HG03039 (cell line): ENCODE data around the gene AXIN1.
"Not testable (repeated sequence)": the region's sequence is repeated elsewhere in the genome, so short reads cannot be mapped to it uniquely, and the experiment has no call there.

Source experiments
- ATAC-seq: cut with Tn5 transposase; IDR thresholded peaks from one replicate; pipeline ENCODE4 v1.9.1; 2021; ENCODE audit warnings: mild to moderate bottlenecking, moderate library complexity; ENCODE audit not compliant: unreplicated experiment

The AXIN1 gene

DNA sequence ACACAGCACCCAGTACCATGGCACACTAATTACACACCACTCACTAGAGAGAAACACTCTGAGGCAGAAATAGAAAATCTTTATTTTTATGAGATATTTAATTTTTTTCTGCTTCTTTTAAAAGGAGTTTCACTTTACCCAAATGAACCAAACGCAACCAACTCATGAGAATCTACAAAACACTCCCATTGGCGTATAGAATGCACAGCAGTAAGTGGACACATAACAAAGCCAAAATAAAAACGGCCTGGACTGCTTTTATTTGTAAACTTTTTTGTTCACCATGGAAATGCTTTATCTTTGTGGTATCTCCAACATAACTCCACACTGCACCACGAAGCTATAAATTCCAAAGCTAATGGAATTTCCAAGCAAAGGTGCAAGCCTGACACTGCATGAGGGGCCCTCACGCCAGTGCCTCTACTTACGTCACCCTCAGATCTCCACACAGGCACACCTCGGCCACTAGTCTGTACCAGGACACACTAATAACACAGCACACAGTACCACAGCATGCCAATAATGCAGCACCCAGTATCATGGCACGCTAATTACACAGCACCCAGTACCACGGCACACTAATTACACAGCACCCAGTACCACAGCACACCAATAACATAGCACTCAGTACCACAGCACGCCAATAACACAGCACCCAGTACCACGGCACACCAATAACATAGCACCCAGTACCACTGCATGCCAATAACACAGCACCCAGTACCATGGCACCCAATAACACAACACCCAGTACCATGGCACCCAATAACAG, 17.5 kb downstream of the AXIN1 start:
- ATAC-seq = not testable (repeated sequence)

GRCh38 chr16:334164-334832, 18.2 kb downstream of the AXIN1 start:
- ATAC-seq = not testable (repeated sequence)

DNA sequence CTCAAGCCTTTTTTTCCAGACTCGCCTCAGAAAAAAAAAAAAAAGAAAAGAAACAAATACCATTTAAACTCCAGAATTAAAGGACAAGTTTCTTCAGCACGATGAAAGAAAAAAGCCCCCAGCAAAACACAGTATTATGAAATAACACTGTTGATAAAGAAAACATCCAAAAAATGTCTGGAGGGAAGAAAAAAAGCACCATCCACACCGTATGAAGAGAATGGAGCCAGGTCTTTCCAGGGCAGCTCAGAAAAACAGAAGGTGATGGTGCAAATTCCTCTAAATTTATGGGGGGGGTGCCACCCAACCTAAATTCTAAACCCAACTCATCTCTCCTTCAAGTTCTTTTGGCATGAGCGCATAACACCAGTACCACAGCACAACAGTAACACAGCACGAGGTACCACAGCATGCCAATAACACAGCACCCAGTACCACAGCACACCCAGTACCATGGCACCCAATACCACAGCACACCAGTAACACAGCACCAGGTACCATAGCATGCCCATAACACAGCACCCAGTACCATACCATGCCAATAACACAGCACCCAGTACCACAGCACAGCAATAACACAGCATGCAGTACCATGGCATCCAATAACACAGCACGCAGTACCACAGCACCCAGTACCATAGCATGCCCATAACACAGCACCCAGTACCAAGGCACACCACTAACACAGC, 19.0 kb downstream of the AXIN1 start:
- no peak for ATAC-seq

DNA sequence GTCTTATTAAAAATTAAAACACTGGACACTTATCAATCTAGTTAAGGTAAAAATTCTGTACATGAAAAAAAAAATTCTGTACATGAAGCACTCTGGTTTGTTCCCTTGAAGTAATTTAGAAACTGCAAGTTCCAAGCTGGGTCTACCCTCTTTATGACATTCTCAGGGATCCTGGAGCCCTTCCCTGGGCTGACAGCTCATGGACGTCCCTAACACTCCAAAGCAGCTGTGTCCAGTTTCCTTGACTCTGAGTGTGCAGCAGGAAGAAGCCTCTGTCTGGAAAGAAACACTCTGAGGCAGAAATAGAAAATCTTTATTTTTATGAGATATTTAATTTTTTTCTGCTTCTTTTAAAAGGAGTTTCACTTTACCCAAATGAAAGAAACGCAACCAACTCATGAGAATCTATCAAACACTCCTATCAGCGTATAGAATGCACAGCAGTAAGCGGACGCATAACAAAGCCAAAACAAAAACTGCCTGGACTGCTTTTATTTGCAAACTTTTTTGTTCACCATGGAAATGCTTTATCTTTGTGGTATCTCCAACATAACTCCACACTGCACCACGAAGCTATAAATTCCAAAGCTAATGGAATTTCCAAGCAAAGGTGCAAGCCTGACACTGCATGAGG, 21.2 kb downstream of the AXIN1 start:
- not testable (repeated sequence) for ATAC-seq

DNA sequence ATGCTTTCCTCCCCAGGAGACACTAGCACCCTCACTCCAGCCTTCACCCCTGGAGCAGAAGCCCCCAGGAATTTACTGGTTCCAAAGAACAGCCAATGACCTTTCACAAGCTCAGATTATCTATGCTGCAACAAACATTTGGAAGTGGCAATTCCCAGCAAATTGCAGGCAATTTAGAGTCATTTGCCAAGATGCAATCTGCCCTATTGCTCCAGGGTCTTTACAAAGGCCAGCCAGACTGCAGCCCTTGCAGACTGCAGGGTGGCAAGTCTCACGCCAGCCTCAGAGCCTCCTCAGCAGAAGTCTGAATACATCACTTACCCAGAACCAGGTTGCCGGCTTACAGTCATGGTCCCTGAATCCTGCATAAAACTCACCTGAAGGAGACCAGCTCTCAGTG, 21.8 kb downstream of the AXIN1 start:
- ATAC-seq = no peak

DNA sequence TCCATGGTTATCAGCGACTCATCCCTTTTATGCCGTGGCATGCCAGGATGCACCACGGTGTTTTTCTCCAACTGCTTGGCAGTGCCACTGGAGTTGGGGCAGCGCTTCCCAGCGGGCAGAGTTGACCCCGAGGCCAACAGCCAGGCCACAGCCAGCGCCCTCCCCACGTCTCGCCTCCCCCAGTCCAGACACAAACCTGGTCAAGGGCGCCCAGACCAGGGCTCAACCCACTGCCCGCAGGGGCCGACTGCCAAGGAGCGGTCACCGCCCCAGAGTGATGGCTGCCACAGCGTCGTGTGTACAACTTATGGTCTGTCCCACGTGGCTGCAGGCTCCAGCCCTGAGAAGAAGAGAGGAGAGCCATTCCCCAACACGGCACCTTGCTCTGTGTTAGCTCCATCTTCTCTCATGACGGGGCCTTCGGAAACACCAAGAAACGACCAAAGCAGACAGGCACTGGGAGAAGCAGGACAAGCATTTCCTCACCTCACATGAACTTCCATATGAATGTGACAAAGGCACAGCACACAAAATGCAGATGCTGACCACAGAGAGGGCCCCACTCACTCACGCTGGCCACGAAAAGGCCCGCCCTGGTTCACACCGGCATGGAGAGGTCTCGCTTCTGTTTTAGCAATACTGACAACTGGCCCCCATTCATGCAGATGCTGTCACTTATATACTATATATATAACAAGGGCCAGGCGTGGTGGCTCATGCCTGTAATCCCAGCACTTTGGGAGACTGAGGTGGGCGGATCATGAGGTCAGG, 27.0 kb downstream of the AXIN1 start:
- no peak for ATAC-seq

- no peak for ATAC-seq
These were observed 27.8 kb downstream of the AXIN1 start for GRCh38 chr16:324451-325334.

GRCh38 chr16:324201-324450, 28.4 kb downstream of the AXIN1 start:
- ATAC-seq = no peak

GRCh38 chr16:322476-323143, 29.9 kb downstream of the AXIN1 start:
- no peak for ATAC-seq

GRCh38 chr16:321532-321931, 31.0 kb downstream of the AXIN1 start:
- no peak for ATAC-seq

- no peak for ATAC-seq
These were observed 32.3 kb downstream of the AXIN1 start for GRCh38 chr16:320206-320605.

DNA sequence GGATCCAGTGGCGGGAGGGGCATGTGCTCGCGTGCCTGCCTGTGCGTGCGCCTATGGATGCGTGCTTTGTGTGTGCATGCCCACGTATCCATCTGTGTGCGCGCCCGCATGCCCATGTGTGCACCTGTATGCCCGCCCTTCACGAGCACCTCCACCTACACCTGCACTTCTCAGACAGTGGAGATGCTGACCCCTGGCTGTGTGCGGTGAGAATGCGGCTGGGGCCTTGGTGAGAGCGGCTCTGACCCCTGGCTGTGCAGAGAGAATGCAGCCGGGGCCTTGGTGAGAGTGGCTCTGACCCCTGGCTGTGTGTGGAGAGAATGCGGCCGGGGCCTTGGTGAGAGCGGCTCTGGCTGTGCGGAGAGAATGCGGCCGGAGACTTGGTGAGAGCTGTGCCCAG, 33.9 kb downstream of the AXIN1 start:
- no peak for ATAC-seq

GRCh38 chr16:317583-317982, 34.9 kb downstream of the AXIN1 start:
- ATAC-seq = no peak

DNA sequence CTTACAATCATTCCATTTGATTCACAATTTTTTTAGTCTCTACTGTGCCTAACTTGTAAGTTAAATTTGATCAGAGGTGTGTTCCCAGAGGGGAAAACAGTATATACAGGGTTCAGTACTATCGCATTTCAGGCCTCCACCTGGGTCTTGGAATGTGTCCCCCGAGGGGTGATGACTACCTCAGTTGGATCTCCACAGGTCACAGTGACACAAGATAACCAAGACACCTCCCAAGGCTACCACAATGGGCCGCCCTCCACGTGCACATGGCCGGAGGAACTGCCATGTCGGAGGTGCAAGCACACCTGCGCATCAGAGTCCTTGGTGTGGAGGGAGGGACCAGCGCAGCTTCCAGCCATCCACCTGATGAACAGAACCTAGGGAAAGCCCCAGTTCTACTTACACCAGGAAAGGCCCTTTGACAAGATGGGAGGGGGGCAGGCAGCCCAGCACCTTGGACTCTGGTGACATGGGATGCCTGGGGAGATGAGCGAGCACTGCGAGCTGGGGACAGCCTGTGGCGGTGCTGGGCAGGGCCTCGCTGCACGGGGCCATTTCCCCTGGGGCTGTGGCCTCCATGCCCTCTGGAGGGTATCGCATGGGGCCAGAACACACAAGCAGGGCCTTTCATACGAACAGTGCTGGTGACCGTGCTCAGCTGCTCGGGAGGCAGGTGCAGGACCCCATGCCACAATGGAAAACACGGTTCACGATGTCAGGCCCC, 35.6 kb downstream of the AXIN1 start:
- ATAC-seq = no peak

GRCh38 chr16:314795-315299, 37.7 kb downstream of the AXIN1 start:
- no peak for ATAC-seq

- no peak for ATAC-seq
These were observed 38.2 kb downstream of the AXIN1 start for GRCh38 chr16:314351-314750.

DNA sequence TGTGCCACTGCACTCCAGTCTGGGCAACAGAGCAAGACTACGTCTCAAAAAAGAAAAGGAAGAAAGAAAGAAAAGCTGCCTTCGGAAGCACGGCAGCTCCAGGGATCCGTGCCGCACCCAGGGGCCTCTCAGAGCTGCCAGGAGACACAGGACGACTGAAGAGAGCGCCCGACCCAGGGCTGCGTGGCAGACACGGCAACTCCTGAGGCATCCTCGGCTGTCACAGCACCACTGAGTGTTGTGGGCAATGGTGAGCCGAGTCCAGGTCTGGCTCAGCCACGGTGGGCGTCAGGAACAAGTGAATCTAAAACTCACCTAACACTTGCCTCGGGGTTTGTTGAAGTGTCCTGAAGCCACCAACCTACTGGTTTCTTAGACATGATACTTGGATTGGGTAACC, 40.8 kb downstream of the AXIN1 start:
- no peak for ATAC-seq

- ATAC-seq = no peak
These were observed 43.0 kb downstream of the AXIN1 start for GRCh38 chr16:309476-309875.
